AG09309 (cell line): ENCODE data around the gene GNL1.

Source experiments
- DNase-seq: peaks from one replicate; pipeline ENCODE4 v3.0.0-alpha.2; 2010; ENCODE audit warnings: low read depth
- H3K4me3 ChIP-seq: 2 replicates; pipeline ENCODE4 v1.5.1; 2011; ENCODE audit warnings: mild to moderate bottlenecking, low read depth, low read length, moderate library complexity; ENCODE audit not compliant: control insufficient read depth
- TF ChIP-seq, protein P1 (sequence below): IDR thresholded peaks from 2 replicates; pipeline ENCODE4 v1.5.1; 2011; ENCODE audit warnings: mild to moderate bottlenecking, low read depth, low read length, inconsistent platforms; ENCODE audit not compliant: insufficient read depth, control insufficient read depth; ENCODE audit errors: missing control alignments

Gene GNL1

DNA sequence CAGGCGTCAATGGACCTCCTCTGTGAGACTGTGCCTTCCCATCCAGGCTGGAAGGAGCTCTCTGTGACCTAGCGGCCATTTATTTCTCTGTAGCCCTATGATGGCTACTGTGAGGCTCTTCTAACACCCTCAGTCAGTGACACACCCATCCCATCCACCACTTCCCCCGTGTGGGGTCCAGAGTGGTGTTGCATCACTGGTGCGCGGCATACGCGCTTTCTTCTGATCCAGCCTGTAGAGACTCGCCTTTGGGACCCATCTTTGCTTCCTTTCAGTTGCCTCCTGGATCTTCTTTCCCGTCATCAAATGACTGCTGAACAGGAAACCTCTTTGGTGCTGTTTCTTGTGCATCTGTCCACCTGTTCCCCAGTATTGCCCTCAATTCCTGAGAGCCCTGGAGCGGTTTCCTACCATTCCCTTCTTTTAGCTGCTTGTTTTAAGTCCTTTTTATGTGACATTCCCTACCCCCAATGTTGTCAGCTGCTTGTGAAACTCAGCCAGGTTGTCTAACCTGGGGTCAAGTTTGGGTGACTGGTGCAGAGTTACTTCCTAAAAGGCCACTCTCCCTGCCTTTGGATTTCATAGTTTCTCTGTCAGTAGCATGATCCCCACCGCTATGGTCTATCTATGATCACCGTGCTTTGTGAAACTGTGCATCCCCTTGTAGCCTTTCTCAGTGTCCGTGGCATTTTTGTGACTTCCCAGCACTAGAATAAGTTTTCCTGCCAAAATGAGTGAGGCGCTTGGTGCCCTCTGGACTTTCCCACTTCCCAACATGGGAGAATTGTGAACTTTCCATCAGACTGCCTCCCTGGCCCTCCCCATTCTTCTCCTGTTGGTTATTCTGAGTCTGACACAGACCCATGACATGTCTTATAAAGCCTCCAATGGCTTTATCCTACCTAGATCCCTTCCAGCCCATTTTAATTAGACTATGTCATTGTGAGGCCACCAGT, 6.5 kb upstream of the GNL1 start:
- DNase-seq: no peak
- TF ChIP-seq, protein P1, sequence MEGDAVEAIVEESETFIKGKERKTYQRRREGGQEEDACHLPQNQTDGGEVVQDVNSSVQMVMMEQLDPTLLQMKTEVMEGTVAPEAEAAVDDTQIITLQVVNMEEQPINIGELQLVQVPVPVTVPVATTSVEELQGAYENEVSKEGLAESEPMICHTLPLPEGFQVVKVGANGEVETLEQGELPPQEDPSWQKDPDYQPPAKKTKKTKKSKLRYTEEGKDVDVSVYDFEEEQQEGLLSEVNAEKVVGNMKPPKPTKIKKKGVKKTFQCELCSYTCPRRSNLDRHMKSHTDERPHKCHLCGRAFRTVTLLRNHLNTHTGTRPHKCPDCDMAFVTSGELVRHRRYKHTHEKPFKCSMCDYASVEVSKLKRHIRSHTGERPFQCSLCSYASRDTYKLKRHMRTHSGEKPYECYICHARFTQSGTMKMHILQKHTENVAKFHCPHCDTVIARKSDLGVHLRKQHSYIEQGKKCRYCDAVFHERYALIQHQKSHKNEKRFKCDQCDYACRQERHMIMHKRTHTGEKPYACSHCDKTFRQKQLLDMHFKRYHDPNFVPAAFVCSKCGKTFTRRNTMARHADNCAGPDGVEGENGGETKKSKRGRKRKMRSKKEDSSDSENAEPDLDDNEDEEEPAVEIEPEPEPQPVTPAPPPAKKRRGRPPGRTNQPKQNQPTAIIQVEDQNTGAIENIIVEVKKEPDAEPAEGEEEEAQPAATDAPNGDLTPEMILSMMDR: no peak
- H3K4me3 ChIP-seq: no peak overlapping the region

DNA sequence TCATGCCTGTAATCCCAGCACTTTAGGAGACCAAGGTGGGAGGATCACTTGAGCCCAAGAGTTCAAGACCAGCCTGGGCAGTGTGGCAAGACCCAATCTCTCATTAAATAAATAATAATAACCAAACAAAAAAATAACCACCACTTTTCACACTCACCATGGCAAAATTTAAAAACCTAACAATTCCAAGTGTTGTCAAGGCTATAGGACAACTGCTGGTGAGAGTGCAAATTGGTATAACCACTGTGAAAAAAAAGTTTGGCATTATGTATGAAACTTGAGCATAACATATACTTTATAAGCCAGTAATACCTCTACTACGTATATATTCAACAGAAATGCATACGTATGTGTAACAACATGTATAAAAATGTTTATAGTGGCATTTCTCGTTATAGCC, 4.6 kb upstream of the GNL1 start:
- H3K4me3 ChIP-seq: no peak overlapping the region
- TF ChIP-seq, protein P1: no peak
- DNase-seq: no peak

DNA sequence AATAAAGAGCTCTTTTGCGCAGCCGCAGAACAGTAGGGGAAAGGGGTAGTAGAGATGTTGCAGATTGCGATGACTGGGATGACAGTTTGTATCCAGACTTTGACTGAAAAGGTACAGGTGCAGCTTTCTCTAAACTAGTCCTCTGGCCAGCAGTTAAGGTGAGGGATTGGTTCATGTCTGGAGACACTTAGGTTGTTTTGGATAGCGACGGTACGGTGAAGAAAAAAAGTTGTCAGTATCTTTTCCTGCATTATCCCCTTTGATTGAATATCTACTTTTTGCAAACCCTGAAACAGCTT, 1.3 kb upstream of the GNL1 start:
- TF ChIP-seq, protein P1: no peak
- peak overlapping the region; percentile 87 for H3K4me3 ChIP-seq
- DNase-seq: no peak

DNA sequence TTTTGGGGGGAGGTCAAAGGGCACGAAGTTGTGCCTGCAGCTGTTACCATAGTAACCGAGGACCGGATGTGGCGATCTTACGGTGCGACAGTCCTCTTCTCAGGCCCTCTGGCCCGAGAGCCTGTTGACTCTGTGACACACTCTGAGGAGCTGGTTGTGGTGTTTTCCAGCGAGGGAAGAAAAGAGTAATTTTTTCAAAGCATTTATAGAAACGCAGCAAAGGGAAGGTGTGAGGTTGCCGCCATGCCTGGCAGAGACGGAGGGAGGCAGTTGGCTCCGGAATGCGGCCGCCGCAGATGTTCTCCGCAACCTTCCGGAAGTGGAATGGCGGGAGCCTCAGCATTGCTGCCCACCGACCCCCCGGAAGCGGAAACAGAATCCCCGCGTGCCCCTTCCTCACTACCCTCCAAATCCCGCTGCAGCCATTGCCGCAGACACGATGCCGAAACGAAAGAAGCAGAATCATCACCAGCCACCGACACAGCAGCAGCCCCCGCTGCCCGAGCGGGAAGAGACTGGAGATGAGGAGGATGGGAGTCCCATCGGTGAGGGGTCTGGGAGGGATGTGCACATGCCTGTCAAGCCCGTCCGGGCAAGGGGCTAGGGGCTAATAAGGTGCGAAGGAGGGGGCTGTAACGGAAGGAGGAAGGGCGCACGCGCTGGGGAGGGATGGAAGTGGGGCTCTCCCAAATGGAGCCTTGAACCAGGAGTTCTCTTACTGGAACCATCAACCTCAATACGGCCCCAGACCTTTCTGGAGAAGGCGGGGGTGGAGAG, 805 bp upstream of the GNL1 start, which contains the start of gene PRR3:
TSS of gene PRR3 (plus strand) at position 390 of the 777 bp plus-strand sequence. CDS start at position 440, 50 bp downstream.
- DNase-seq: peak; percentile 66
- TF ChIP-seq, protein P1: no peak
- peak within 1 kb of the TSS; percentile 87 for H3K4me3 ChIP-seq

DNA sequence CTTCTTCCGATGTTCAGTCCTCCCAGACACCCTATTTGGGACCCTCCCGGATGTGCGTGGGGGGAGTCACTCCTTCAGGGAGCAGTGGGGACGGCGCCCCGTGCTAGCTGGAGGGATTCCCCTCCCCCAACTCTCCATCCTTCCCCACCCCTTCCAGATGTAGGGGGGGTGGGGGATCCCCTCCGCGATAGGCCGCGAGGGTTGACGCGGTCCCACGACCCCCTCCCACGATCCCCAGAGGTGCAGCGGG, 548 bp downstream of the GNL1 start:
- peak overlapping the region; percentile 87 for H3K4me3 ChIP-seq
- TF ChIP-seq, protein P1: no peak
- no peak for DNase-seq

DNA sequence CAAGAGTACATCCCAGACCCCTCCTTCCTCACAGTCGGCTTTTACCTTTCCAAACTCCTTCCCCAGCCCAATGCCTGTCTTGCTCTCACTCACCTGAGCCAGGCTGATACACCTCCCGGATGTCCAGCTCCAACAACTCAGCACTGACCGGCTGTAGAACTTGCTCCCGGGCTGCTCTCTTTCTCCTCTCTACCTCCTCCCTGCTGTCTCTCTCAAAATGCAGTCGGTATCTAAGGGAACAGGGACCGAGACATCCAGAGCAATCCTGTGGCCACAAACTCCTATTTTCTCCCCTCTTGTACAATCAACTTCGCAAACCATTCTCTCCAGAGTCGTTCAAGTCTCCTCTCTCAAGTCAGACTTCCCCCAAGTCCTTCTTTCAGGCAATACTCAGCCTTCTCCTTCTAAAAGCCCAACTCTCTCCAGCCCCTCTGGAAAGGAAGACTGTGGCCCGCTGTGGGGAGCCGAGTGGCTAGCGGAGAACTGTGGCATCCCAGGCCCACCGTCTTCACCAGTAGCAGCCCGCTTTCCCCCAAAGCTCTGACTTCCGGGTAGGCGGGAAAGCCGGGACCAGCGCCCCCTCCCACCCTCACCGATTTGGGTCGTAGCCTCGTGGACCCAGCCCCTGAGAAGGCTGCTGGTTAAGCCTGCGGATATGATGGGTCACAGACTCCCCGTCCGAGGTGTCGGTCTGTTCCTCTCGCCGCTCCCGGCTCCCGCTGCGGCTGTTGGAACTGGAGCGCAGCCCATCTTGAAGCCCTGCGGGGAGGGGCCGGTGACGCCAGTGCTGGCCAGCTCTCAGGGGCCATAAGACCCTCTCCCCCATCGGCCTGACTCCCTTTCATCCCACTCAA, 1.1 kb downstream of the GNL1 start:
- TF ChIP-seq, protein P1: no peak
- DNase-seq: no peak
- H3K4me3 ChIP-seq: peak overlapping the region; percentile 87
